Aorta (tissue), 5 donors: Measurements from ENCODE around the gene BAD. TPM values are rescaled to one million over a fixed set of nuclear protein-coding genes. Genes with fewer than 3 reads are reported as not detected.
"Not testable (repeated sequence)": the region's sequence is repeated elsewhere in the genome, so short reads cannot be mapped to it uniquely, and the experiment has no call there.

Experiments
- ATAC-seq: fragments of 200-7000 bp; cut with Tn5 transposase; one replicate; pipeline ENCODE4 v1.9.1; 2022; ENCODE audit warnings: moderate library complexity; ENCODE audit not compliant: low FRiP score
- DNase-seq, 2 donors: peaks; one replicate each; pipeline ENCODE4 v3.0.0-alpha.2; 2020
- H3K27ac ChIP-seq, 2 donors: one replicate each; pipeline ENCODE4 v1.5.1; 2013; ENCODE audit warnings: low read length in 2 of 2, mild to moderate bottlenecking in 2 of 2, moderate library complexity in 2 of 2, control low read depth in 1 of 2, inconsistent platforms in 1 of 2, low read depth in 1 of 2
- H3K27me3 ChIP-seq, 2 donors: one replicate each; pipeline ENCODE4 v1.6.1; 2013; ENCODE audit warnings: control low read depth in 1 of 2, low read length in 1 of 2, mild to moderate bottlenecking in 1 of 2, moderate library complexity in 1 of 2; ENCODE audit not compliant: insufficient read depth in 2 of 2, control insufficient read depth in 1 of 2
- H3K36me3 ChIP-seq, 2 donors: one replicate each; pipeline ENCODE4 v1.6.1; 2013; ENCODE audit warnings: control low read depth in 1 of 2, low read length in 1 of 2, mild to moderate bottlenecking in 1 of 2; ENCODE audit not compliant: insufficient read depth in 2 of 2, control insufficient read depth in 1 of 2
- H3K4me1 ChIP-seq, 2 donors: one replicate each; pipeline ENCODE4 v1.6.1; 2013; ENCODE audit warnings: low read length in 2 of 2, control low read depth in 1 of 2, mild to moderate bottlenecking in 1 of 2, moderate library complexity in 1 of 2; ENCODE audit not compliant: insufficient read depth in 2 of 2, control insufficient read depth in 1 of 2
- H3K4me3 ChIP-seq, 2 donors: one replicate each; pipeline ENCODE4 v1.5.1; 2013; ENCODE audit warnings: low read length in 2 of 2, control low read depth in 1 of 2, mild to moderate bottlenecking in 1 of 2
- H3K9me3 ChIP-seq: one replicate; pipeline ENCODE4 v1.6.1; 2013; ENCODE audit warnings: mild to moderate bottlenecking, low read length; ENCODE audit not compliant: control insufficient read depth
- WGBS, 2 donors: extraction: QIAGEN DNeasy Blood & Tissue Kit; methylation state at CpG; one replicate each; pipeline ENCODE4 v1.1.7; 2013; 5-methylcytosine and 5-hydroxymethylcytosine counted together
- intact Hi-C, 2 donors: fragments of 100-400 bp; cut with DNase I; formaldehyde crosslinking; loops; one replicate each; pipeline versions ENCODE4 v1.14.2 to v1.15.0; 2022
- polyA plus RNA-seq, 2 donors: library from polyadenylated mRNA; stranded (reverse); fragments of 200-250 nt; gene quantifications; one replicate each; pipeline ENCODE4 v1.2.3, GENCODE V29; 2013
- total RNA-seq, 2 donors: library from RNA; stranded (reverse); fragmentation: NEBNext Ultra II Directional; extraction: Animal tissue kit (Norgen Biotek cat#: 25700); gene quantifications; one replicate each; pipeline ENCODE4 v1.2.1, GENCODE V29; 2021
- donor health status: healthy with polysubstance abuse.
- donor health status: Bipolar disorder and iron deficiency.
- donor health status: DM: no; HTN: no; CAD: no.
- donor health status: DM: no; HTN: no; CAD: no.
- donor health status: DM: yes; HTN: yes; CAD: no.

BAD gene
- total and polyA plus RNA-seq, 4 donors, result 47.2 to 119 (median 67.6) TPM

DNA sequence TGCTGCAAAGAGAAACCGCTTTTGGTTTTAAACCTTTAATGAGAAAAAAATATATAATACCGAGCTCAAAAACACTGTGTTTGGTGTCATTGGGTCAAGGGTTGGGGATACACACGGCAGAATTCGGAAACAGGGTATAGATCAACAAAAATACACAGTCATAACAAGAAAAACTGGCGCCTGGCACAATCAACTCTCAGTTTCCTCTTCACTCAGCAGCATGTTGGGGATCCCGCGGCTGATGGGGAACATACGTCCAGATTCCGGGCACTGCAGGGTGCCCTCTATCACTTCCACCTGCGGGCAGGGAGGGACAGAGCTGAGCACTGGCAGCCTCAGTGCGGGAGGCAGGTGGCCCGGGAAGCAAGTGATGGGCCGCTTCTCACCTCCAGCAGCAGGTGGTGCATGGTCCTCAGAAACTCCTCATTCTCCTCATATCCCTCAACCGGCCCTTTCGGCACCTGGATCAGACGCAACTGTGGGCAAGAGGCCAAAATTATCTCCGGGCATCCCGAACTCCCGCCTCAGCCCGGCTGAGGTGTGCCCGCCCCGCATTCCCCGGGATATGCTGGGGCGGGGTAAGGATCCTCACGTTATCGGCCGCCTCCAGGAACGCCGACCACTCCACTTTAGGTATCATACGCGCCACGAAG lies 32.3 kb upstream of the BAD start:
- no peaks in the 10 kb centered on the region for H3K4me1 ChIP-seq
- H3K9me3 ChIP-seq, result no peaks in the 10 kb centered on the region
- H3K27me3 ChIP-seq, result no peaks in the 10 kb centered on the region
- ATAC-seq, result no peak
- intact Hi-C loops, result loop anchor here in 1 of 2 donors (5.0 kb wide), 1 partner anchor 41 kb away; the partner anchor contains the start of gene RPS6KA4
- no peak for DNase-seq
- peak overlapping the region; percentile 27 to 56 for H3K4me3 ChIP-seq
- peak overlapping the region; percentile 12 to 85 for H3K27ac ChIP-seq
- WGBS, 2 donors, result 6 to 7% methylated on average over 32 of the region's 32 CpGs
- H3K36me3 ChIP-seq, result no peaks in the 10 kb centered on the region

GRCh38 chr11:64315667-64316526 lies 31.4 kb upstream of the BAD start:
- 70 to 71% methylated on average over 23 to 25 of the region's 25 CpGs for WGBS, 2 donors
- DNase-seq, H3K36me3 ChIP-seq, H3K4me3 ChIP-seq, ATAC-seq, H3K27ac ChIP-seq, H3K4me1 ChIP-seq, H3K27me3 ChIP-seq, H3K9me3 ChIP-seq: not testable (repeated sequence)
- intact Hi-C loops, result loop anchor here in 1 of 2 donors (5.0 kb wide), 1 partner anchor 41 kb away; the partner anchor contains the start of gene RPS6KA4

DNA sequence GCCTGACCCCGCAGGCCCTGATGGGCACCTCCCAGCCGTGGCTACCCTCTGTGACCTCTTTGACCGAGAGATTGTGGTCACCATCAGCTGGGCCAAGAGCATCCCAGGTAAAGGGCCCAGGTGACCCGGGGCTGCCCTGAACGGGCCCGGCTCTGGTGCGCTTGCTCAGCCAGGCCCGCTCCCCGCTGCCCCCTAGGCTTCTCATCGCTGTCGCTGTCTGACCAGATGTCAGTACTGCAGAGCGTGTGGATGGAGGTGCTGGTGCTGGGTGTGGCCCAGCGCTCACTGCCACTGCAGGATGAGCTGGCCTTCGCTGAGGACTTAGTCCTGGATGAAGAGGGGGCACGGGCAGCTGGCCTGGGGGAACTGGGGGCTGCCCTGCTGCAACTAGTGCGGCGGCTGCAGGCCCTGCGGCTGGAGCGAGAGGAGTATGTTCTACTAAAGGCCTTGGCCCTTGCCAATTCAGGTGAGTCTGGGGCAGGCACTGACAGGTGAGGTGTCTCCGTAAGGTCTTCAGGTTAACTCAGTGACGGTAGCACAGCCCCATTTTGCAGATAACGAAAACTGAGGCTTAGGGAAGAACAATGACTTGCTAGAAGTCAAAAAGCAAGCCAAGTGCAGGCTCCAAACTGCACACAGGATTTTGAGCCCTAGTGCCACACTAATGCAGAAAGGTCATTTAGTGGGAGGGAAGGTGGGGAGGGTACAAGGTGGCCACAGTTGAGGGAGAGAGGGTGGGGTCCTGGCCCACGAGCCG lies 30.5 kb upstream of the BAD start:
- WGBS, 2 donors, result 87 to 89% methylated on average over 22 to 24 of the region's 24 CpGs
- DNase-seq, result no peak

GRCh38 chr11:64314146-64314804 lies 29.8 kb upstream of the BAD start:
- DNase-seq, result no peak
- H3K27me3 ChIP-seq, result no peaks in the 10 kb centered on the region
- no peak overlapping the region for H3K4me3 ChIP-seq
- no peak overlapping the region for H3K27ac ChIP-seq
- H3K36me3 ChIP-seq, result no peaks in the 10 kb centered on the region
- intact Hi-C loops, result no loop called here
- H3K4me1 ChIP-seq, result no peaks in the 10 kb centered on the region
- 77 to 84% methylated on average over 12 to 19 of the region's 19 CpGs for WGBS, 2 donors
- ATAC-seq, result no peak
- H3K9me3 ChIP-seq, result no peaks in the 10 kb centered on the region

More for the DNA sequence above, 30.5 kb upstream of the BAD start:
- Histone ChIP-seq H3K27me3 (no peaks in the 10 kb centered on the region), H3K4me1 (no peaks in the 10 kb centered on the region), H3K27ac (no peak overlapping the region), H3K9me3 (no peaks in the 10 kb centered on the region), H3K4me3 (no peak overlapping the region), H3K36me3 (no peaks in the 10 kb centered on the region)
- intact Hi-C loops, result loop anchor here in 1 of 2 donors (5.0 kb wide), 1 partner anchor 42 kb away; the partner anchor contains the start of gene RPS6KA4
- ATAC-seq, result no peak

DNA sequence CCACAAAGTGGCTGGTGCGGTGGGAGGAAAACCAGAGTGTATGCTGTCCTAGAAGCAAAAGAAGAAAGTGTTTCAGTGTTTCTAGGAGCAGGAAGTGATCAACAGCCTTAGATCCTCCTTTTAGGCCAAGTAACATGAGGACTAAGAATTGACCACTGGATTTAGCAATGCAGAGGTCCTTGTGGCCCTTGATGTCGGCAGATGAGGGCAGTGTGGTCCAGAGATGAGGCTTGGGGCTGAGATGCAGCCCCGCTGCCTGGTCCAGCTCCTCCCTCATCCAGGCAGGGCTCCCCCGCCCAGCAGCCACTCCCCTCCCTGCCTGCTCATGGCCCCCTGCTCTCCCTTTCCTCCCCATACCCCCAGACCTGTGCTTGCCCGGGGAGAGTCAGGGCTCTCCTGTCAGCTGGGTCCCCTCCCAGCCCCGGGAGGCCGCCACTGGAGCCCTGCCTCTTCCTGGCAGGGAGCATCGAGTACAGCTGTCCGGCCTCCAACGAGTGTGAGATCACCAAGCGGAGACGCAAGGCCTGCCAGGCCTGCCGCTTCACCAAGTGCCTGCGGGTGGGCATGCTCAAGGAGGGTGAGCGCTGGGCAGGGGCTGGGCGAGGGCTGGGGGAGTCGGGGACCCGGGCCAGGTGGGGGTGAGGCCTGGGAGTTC lies 29.2 kb upstream of the BAD start:
- intact Hi-C loops, result no loop called here
- H3K4me1 ChIP-seq, result no peaks in the 10 kb centered on the region
- no peaks in the 10 kb centered on the region for H3K36me3 ChIP-seq
- DNase-seq, result peak; percentile 77 to 87
- no peak overlapping the region for H3K4me3 ChIP-seq
- no peaks in the 10 kb centered on the region for H3K27me3 ChIP-seq
- no peaks in the 10 kb centered on the region for H3K9me3 ChIP-seq
- H3K27ac ChIP-seq, result no peak overlapping the region
- ATAC-seq, result peak; percentile 3
- 65 to 71% methylated on average over 18 of the region's 18 CpGs for WGBS, 2 donors

DNA sequence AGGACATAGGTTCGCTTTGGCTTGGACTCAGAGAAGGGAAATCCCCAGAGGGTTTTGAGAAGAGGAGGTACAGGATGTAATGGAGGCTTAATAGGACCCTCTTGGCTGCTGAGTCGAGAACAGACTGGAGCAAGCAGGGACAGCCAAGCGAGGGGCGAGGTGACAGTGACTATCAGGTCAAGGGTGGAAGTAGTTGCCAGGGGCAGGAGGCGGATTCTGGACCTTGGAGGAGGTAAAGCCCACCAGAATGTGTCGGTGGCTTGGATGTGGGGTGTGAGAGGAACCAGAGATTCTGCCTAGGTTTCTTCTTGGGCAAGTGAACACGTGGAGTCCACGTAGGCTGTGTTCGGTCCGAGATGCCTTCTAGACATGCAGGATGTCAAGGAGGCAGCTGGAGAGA lies 28.5 kb upstream of the BAD start:
- no peaks in the 10 kb centered on the region for H3K4me1 ChIP-seq
- no peak overlapping the region for H3K27ac ChIP-seq
- WGBS, 2 donors, result 91 to 92% methylated on average over 10 of the region's 10 CpGs
- DNase-seq (no peak), ATAC-seq (no peak)
- H3K9me3 ChIP-seq, result no peaks in the 10 kb centered on the region
- intact Hi-C loops, result no loop called here
- H3K27me3 ChIP-seq, result no peaks in the 10 kb centered on the region
- H3K36me3 ChIP-seq, result no peaks in the 10 kb centered on the region
- no peak overlapping the region for H3K4me3 ChIP-seq

- H3K36me3 ChIP-seq, intact Hi-C loops, H3K27me3 ChIP-seq, ATAC-seq, H3K9me3 ChIP-seq, H3K4me1 ChIP-seq, DNase-seq, H3K4me3 ChIP-seq, H3K27ac ChIP-seq: not testable (repeated sequence)
- 94 to 96% methylated on average over 5 of the region's 5 CpGs for WGBS, 2 donors
Observed at GRCh38 chr11:64307795-64308194, 23.3 kb upstream of the BAD start.
